ENCODE measurements around the gene TPO.

TPO gene

DNA sequence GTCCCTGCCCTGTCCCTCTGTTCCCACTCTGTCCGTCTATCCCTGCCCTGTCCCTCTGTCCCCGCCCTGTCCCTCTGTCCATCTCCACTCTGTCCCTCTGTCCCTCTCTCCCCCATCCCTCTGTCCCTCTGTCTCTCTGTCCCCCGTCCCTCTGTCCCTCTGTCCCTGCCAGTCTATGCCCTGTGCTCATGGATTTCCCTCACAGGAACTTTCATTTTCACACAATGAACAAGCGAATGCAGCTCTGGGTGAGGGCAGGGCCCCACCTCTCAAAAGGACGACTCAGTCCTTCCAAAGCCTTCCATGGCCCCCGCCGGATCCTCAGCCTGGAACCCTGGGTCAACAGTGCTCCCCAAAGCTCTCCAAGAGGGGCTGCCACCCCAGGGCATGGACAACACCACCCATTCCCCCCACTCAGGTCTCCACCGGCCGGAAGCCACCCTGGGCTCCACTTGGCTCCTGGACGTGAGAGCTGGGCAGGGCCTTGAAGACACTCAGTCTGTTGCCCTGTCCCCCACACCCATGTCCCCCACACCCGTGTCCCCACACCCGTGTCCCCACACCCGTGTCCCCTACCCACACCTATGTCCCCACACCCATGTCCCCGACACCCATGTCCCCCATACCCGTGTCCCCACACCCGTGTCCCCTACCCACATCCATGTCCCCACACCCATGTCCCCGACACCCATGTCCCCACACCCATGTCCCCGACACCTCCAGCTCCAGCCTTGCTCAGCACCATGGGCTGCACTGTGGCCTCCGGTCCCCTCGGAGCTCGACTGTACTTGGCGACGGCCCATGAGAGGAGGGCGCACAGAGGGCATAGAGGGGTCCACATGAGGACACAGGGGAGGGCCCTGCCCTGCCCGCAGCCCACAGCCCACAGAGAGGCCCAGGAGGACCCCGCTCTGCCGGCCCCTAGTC is 175.1 kb downstream of the TPO start:
- DNase-seq: no peak

DNA sequence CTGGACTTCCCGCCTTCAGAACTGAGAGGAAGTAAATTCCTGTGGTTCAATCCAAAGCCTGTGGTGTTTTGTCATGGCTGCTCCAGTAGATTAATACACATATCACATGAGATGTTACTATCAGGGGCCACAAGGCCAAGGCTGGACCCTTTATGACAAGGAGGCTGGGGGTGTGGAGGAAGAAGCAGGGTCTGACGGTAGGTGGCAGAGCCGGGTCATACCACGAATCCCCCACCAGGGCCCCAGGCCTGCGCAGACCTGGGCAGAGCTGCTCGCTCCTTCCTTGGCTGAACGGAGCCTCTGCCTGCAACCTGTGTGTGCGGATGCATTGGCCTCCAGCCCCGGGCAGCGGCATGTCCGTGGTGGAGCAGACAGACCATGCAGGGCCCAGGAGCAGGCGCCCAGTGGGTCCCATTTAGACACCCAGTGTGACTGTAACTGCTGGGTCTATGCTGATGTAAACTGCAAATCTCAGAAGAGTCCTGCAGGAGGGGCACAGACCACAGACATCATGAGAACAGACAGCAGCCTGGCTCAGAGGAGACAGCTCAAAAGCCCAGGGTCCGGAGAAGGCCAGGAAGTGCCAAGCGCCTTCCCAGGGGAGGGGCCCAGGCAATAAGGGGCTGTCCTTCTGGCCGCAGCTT is 175.8 kb downstream of the TPO start:
- no peak for DNase-seq

DNA sequence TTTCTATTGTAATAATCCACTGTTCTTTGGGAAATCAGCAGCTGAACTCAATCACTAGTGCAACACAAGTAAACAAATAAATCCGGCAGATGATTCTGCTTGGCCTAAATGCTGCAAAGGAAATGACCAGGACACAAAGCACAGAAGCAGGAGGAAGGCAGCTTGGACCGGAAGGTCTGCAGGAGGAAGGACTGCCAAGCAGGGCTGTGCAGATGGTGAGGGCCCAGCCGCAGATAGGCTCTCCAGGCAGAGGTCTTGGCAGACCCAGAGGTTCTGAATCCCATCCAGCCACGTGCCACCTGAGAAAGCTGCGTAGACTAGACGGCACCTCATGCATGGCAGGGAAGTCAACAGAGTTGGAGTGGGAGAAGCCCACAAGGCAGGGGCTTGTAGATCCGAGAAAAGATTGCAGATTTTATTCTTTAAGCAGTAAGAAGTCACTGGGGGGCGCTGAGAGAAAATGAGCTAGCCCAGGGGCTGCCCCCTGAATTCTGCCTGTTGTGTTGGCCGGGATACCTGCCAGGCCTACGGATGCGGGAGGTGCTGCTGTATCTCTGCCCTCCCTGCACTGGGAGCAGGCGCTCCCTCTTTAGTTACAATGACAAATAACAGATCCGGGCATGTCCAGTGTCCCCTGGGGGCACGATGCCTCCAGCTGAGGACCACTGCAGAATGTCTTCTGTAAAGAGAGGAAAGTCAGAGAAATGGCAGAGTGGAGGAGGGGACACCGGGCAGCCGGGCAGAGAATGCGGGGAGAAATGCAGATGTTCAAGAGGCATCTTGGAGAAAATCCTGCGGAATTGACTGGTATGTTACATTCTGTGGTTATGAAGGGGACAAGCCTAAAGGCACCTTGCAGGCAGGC is 177.6 kb downstream of the TPO start:
- DNase-seq: no peak

DNA sequence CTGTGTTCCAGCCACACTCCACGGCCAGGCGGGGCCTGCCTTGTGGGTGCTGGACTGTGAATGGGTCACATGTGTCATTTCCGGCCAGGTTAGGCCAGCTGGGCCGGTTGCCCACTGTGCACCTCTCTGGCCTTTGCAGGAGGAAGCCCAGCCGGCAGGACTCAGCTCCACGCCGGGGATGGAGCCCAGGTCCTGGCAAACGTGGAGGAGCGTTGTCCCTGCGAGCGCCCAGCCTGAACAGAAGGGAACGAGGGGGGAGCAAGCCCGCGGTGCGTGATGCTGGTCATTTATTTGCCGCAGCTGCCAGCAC is 178.2 kb downstream of the TPO start:
- no peak for DNase-seq
